HCT116 (cell line): ENCODE results near the gene CT45A1. TPM values are rescaled to one million over a fixed set of nuclear protein-coding genes. Genes with fewer than 3 reads are reported as not detected.
"Not testable (repeated sequence)": the region's sequence is repeated elsewhere in the genome, so short reads cannot be mapped to it uniquely, and the experiment has no call there.

ENCODE experiments used
- ATAC-seq: fragments of 200-7000 bp; cut with Tn5 transposase; 2 replicates; pipeline ENCODE4 v1.9.1; 2020; ENCODE audit warnings: mild to moderate bottlenecking, moderate library complexity
- BruUV-seq: library from RNA; stranded (reverse); fragments of 400-500 nt; replicated peaks from 2 replicates; lab custom pipeline; 2021; lab: Mats Ljungman, UMichigan
- CTCF ChIA-PET: fragments of 300-600 bp; sonication (Branson Sonifier 250); formaldehyde crosslinking; loops from one replicate; lab custom pipeline; 2021; ENCODE audit warnings: antibody characterized with exemption; lab: Charles Lee
- POLR2A ChIA-PET: fragments of 300-600, 350-600 bp; sonication (Branson Sonifier 250); formaldehyde crosslinking; loops from one replicate; lab custom pipeline; 2021; ENCODE audit warnings: antibody characterized with exemption; lab: Charles Lee
- RAD21 ChIA-PET, 2 experiments: fragments of 300-600 bp; sonication (Branson Sonifier 250); formaldehyde crosslinking; loops; one replicate each; lab custom pipeline; 2023; ENCODE audit warnings: low total read pairs in 2 of 2; ENCODE audit not compliant: uncharacterized antibody in 2 of 2, unreplicated experiment in 2 of 2, low non-redundant PET in 1 of 2; lab: Charles Lee
- DNase-seq: peaks from one replicate; pipeline ENCODE4 v3.0.0-alpha.2; 2010; ENCODE audit warnings: low read depth, low spot score
- H2AFZ ChIP-seq: fragments of 200-600 bp; shearing (Covaris generic), sonication (generic); 2 replicates; pipeline ENCODE4 v1.6.1; 2017; ENCODE audit warnings: low read depth, mixed run types, mixed read lengths, antibody characterized with exemption, low read length; ENCODE audit not compliant: poor library complexity, severe bottlenecking
- H3K27ac ChIP-seq: 2 replicates; pipeline ENCODE4 v1.5.1; 2012; ENCODE audit warnings: low read depth, low read length
- H3K27me3 ChIP-seq: fragments of 200-600 bp; sonication (generic); 2 replicates; pipeline ENCODE4 v1.6.1; 2016; ENCODE audit warnings: mixed run types, low read length, mixed read lengths; ENCODE audit not compliant: insufficient read depth
- H3K36me3 ChIP-seq, 2 experiments: fragments of 200-500 bp in 1 of 2; fragments of 200-600 bp in 1 of 2; sonication (Bioruptor generic) in 1 of 2; sonication (generic) in 1 of 2; 2 replicates each; pipeline versions ENCODE4 v1.5.1 to v1.6.1; 2014 to 2016; ENCODE audit warnings: low read length in 2 of 2, inconsistent platforms in 1 of 2, mixed read lengths in 1 of 2, mixed run types in 1 of 2; ENCODE audit not compliant: insufficient read depth in 2 of 2, control insufficient read depth in 1 of 2
- H3K4me1 ChIP-seq, 2 experiments: fragments of 200-600 bp in 1 of 2; sonication (generic) in 1 of 2; 2 replicates each; pipeline versions ENCODE4 v1.5.1 to v1.6.1; 2012 to 2017; ENCODE audit warnings: low read length in 2 of 2, inconsistent platforms in 1 of 2, mild to moderate bottlenecking in 1 of 2, mixed read lengths in 1 of 2, mixed run types in 1 of 2, moderate library complexity in 1 of 2; ENCODE audit not compliant: insufficient read depth in 2 of 2, control insufficient read depth in 1 of 2
- H3K4me2 ChIP-seq: fragments of 200-600 bp; sonication (generic); 2 replicates; pipeline ENCODE4 v1.6.1; 2017; ENCODE audit warnings: mixed run types, low read length, mixed read lengths
- H3K4me3 ChIP-seq, 2 experiments: fragments of 200-600 bp in 1 of 2; sonication (generic) in 1 of 2; replicated peaks in 1 of 2; 2 replicates each; pipeline ENCODE4 v1.5.1; 2011 to 2016; ENCODE audit warnings: low read length in 2 of 2, control low read depth in 1 of 2, low read depth in 1 of 2, mild to moderate bottlenecking in 1 of 2, mixed read lengths in 1 of 2, mixed run types in 1 of 2
- H3K79me2 ChIP-seq: fragments of 200-600 bp; sonication (generic); 2 replicates; pipeline ENCODE4 v1.6.1; 2017; ENCODE audit warnings: mild to moderate bottlenecking, mixed run types, low read length, moderate library complexity, mixed read lengths; ENCODE audit not compliant: insufficient read depth
- H3K9ac ChIP-seq: fragments of 200-600 bp; sonication (generic); 2 replicates; pipeline ENCODE4 v1.6.1; 2016; ENCODE audit warnings: low read length, mixed read lengths
- H3K9me2 ChIP-seq: fragments of 200-600 bp; sonication (generic), shearing (Covaris generic); 2 replicates; pipeline ENCODE4 v1.6.1; 2017; ENCODE audit warnings: mixed run types, mild to moderate bottlenecking, moderate library complexity; ENCODE audit not compliant: insufficient read depth
- H3K9me3 ChIP-seq, 2 experiments: fragments of 200-500 bp in 1 of 2; fragments of 200-600 bp in 1 of 2; sonication (Bioruptor generic) in 1 of 2; sonication (generic) in 1 of 2; 2 replicates each; pipeline ENCODE4 v1.6.1; 2014 to 2017; ENCODE audit warnings: low read length in 2 of 2, mixed read lengths in 2 of 2, inconsistent platforms in 1 of 2, low read depth in 1 of 2, mild to moderate bottlenecking in 1 of 2, mixed run types in 1 of 2, moderate library complexity in 1 of 2; ENCODE audit not compliant: control insufficient read depth in 1 of 2, insufficient read depth in 1 of 2
- H4K20me1 ChIP-seq: fragments of 200-600 bp; sonication (generic), shearing (Covaris generic); 2 replicates; pipeline ENCODE4 v1.6.1; 2017; ENCODE audit warnings: mixed run types, mild to moderate bottlenecking, moderate library complexity; ENCODE audit not compliant: insufficient read depth
- EGR1 ChIP-seq: IDR thresholded peaks from 2 replicates; pipeline ENCODE4 v1.6.1; 2012; ENCODE audit warnings: low read depth
- JUND ChIP-seq: IDR thresholded peaks from 2 replicates; pipeline ENCODE4 v1.6.1; 2012
- POLR2A ChIP-seq: IDR thresholded peaks from 2 replicates; pipeline ENCODE4 v1.7.0; 2011; ENCODE audit warnings: borderline replicate concordance; ENCODE audit not compliant: insufficient read depth, insufficient read length; ENCODE audit errors: extremely low read depth
- SP1 ChIP-seq: IDR thresholded peaks from 2 replicates; pipeline ENCODE4 v1.6.1; 2012; ENCODE audit warnings: low read depth
- intact Hi-C: fragments of 100-400 bp; cut with micrococcal nuclease; formaldehyde crosslinking; loops from 2 replicates; pipeline ENCODE4 v1.10.0; 2022
- total RNA-seq: library from RNA; stranded (reverse); gene quantifications from one replicate; pipeline ENCODE4 v1.2.1, GENCODE V29; 2021; ENCODE audit not compliant: unreplicated experiment

CT45A1 gene
- total RNA-seq, 1 experiment from 2014 or later = not detected

- Histone ChIP-seq H3K9me3 (no peaks in the 10 kb centered on the region), H4K20me1 (no peaks in the 10 kb centered on the region), H3K4me2 (no peak overlapping the region), H3K27me3 (no peaks in the 10 kb centered on the region), H2AFZ (no peak overlapping the region), H3K9ac (no peak overlapping the region), H3K9me2 (no peaks in the 10 kb centered on the region), H3K4me1 (no peaks in the 10 kb centered on the region), H3K27ac (no peak overlapping the region), H3K79me2 (no peaks in the 10 kb centered on the region), H3K36me3 (no peaks in the 10 kb centered on the region), H3K4me3 (no peak overlapping the region)
- ChIA-PET POLR2A (no interaction called here), RAD21 (no interaction called here), CTCF (no interaction called here)
- BruUV-seq = no TSS peak
- DNase-seq (no peak), ATAC-seq (no peak)
- intact Hi-C loops = no loop called here
- TF ChIP-seq JUND (no peak), POLR2A (no peak), SP1 (no peak), EGR1 (no peak)
Measured at GRCh38 chrX:135713795-135714194, 356 bp downstream of the CT45A1 start.

- H3K9me3 ChIP-seq, ATAC-seq, DNase-seq, H3K79me2 ChIP-seq, H3K36me3 ChIP-seq, H2AFZ ChIP-seq, H4K20me1 ChIP-seq, H3K4me2 ChIP-seq, H3K4me3 ChIP-seq, H3K9me2 ChIP-seq, H3K9ac ChIP-seq, BruUV-seq, intact Hi-C loops, POLR2A ChIA-PET, H3K27ac ChIP-seq, H3K27me3 ChIP-seq, CTCF ChIA-PET, RAD21 ChIA-PET, H3K4me1 ChIP-seq: not testable (repeated sequence)
Measured at GRCh38 chrX:135734666-135735065, 21.2 kb downstream of the CT45A1 start.
